Endothelial cell of hepatic sinusoid (primary cell): ENCODE measurements around the gene APC2.
"Not testable (repeated sequence)": the region's sequence is repeated elsewhere in the genome, so short reads cannot be mapped to it uniquely, and the experiment has no call there.

ENCODE experiments used
- in situ Hi-C: cut with HindIII; loops from 2 replicates; pipeline ENCODE4 v1.10.0; 2017; ENCODE audit warnings: low sequenced_read_pairs

APC2 gene

GRCh38 chr19:1412995-1413800 lies 36.7 kb upstream of the APC2 start:
- in situ Hi-C loops, result loop anchor here (5.0 to 10.0 kb wide), 4 partner anchors 41 to 131 kb away; partner anchors contain the start of genes C19orf25 and PLK5

GRCh38 chr19:1416014-1416841 lies 33.7 kb upstream of the APC2 start:
- in situ Hi-C loops, result loop anchor here (10.0 kb wide), 2 partner anchors 59 to 109 kb away; partner anchors contain the start of genes C19orf25 and PLK5

GRCh38 chr19:1417145-1417544 lies 32.8 kb upstream of the APC2 start:
- in situ Hi-C loops, result loop anchor here (10.0 kb wide), 2 partner anchors 58 to 108 kb away; partner anchors contain the start of genes C19orf25 and PLK5

- in situ Hi-C loops, result loop anchor here (10.0 kb wide), 2 partner anchors 57 to 107 kb away; partner anchors contain the start of genes C19orf25 and PLK5
Measured at GRCh38 chr19:1417681-1418495, 32.0 kb upstream of the APC2 start.

GRCh38 chr19:1418496-1418775 lies 31.5 kb upstream of the APC2 start:
- in situ Hi-C loops, result loop anchor here (10.0 kb wide), 2 partner anchors 56 to 106 kb away; partner anchors contain the start of genes C19orf25 and PLK5

GRCh38 chr19:1418951-1419738 lies 30.8 kb upstream of the APC2 start:
- in situ Hi-C loops, result loop anchor here (10.0 kb wide), 2 partner anchors 56 to 106 kb away; partner anchors contain the start of genes C19orf25 and PLK5

- in situ Hi-C loops, result not testable (repeated sequence)
Measured at GRCh38 chr19:1420085-1420484, 29.8 kb upstream of the APC2 start.

- in situ Hi-C loops, result no loop called here
Measured at GRCh38 chr19:1420590-1420989, 29.3 kb upstream of the APC2 start.

GRCh38 chr19:1421218-1421957 lies 28.5 kb upstream of the APC2 start:
- in situ Hi-C loops, result no loop called here

GRCh38 chr19:1421958-1422305 lies 28.0 kb upstream of the APC2 start:
- in situ Hi-C loops, result no loop called here

- in situ Hi-C loops, result no loop called here
Measured at GRCh38 chr19:1422360-1422759, 27.6 kb upstream of the APC2 start.

- in situ Hi-C loops, result no loop called here
Measured at GRCh38 chr19:1422943-1423342, 27.0 kb upstream of the APC2 start.

GRCh38 chr19:1423436-1424191 lies 26.3 kb upstream of the APC2 start:
- in situ Hi-C loops, result no loop called here

GRCh38 chr19:1424192-1424955 lies 25.5 kb upstream of the APC2 start:
- in situ Hi-C loops, result no loop called here

- in situ Hi-C loops, result no loop called here
Measured at GRCh38 chr19:1425102-1425837, 24.7 kb upstream of the APC2 start.

GRCh38 chr19:1425902-1426301 lies 24.0 kb upstream of the APC2 start:
- in situ Hi-C loops, result no loop called here

- in situ Hi-C loops, result no loop called here
Measured at GRCh38 chr19:1426736-1427135, 23.2 kb upstream of the APC2 start.
